Activated T-helper 2 cell treated with anti-CD3 and anti-CD28 coated beads, Interferon-gamma antibody, Interleukin-2, Interleukin-4, amounts not matched to agents 10 μg/mL and 5 μg/mL and 100 μg/mL, durations not matched to agents 14 hours and 24 hours and 36 hours (primary cell): ENCODE data around the gene SHB. TPM values are rescaled to one million over a fixed set of nuclear protein-coding genes. Genes with fewer than 3 reads are reported as not detected.

Experiments used
- DNase-seq: peaks from one replicate; pipeline ENCODE4 v3.0.0; 2021; ENCODE audit warnings: low spot score
- H3K27ac Mint-ChIP-seq: one replicate; pipeline ENCODE4 v1.8.0; 2021; ENCODE audit warnings: mixed read lengths
- H3K27me3 Mint-ChIP-seq: one replicate; pipeline ENCODE4 v1.8.0; 2021; ENCODE audit warnings: low read depth, mixed read lengths
- H3K36me3 Mint-ChIP-seq: one replicate; pipeline ENCODE4 v1.8.0; 2021; ENCODE audit warnings: low read depth, mixed read lengths
- H3K4me1 Mint-ChIP-seq: one replicate; pipeline ENCODE4 v1.8.0; 2021; ENCODE audit warnings: low read depth, mixed read lengths
- H3K4me3 Mint-ChIP-seq: one replicate; pipeline ENCODE4 v1.8.0; 2021; ENCODE audit warnings: low read depth, mild to moderate bottlenecking, moderate library complexity, mixed read lengths
- H3K9me3 Mint-ChIP-seq: one replicate; pipeline ENCODE4 v1.8.0; 2021; ENCODE audit warnings: mixed read lengths
- intact Hi-C: fragments of 100-400 bp; cut with micrococcal nuclease; formaldehyde crosslinking; loops from one replicate; pipeline ENCODE4 v1.15.1; 2023
- total RNA-seq: library from RNA; stranded (reverse); gene quantifications from 2 replicates; pipeline ENCODE4 v1.2.3, GENCODE V29; 2022

SHB gene
- total RNA-seq, 1 donor from 2014 or later = 1.9 TPM

DNA sequence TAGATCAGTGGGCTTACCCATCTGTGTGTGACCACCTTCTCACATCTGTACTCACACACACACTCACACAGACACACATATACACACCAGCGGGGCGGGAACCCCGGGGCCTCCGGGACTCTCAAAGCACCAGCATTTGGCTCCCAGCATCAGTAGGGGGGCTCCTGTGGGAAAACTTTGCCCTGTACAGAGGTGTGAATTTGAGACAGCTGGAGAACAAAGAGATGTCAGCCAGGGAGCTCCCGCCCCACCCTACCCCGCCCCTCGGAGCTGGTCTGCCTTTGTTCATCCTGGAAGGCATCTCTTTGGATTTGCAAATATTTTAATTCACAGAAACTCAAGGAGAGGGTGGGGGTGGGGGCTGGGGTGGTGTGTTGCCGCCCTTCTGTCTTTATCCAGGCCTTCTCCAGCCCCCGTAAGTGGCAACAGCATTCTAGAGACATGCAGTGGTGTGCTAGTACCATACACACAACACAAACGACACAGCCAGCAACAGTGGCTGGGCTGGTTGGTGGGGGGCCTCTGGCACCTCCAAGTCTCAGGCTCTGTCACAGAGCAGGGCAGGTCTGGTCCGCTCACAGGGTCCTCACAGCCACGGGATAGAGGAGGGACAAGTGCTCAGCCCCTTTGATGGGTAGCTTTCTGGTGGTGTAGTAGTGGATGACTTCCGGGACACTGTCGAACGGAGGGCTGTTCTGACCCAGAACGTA, 149.6 kb downstream of the SHB start:
- no peak for DNase-seq
- H3K27ac Mint-ChIP-seq = no peak overlapping the region
- intact Hi-C loops = no loop called here
- H3K4me1 Mint-ChIP-seq = no peaks in the 10 kb centered on the region
- no peaks in the 10 kb centered on the region for H3K9me3 Mint-ChIP-seq
- H3K27me3 Mint-ChIP-seq = no peaks in the 10 kb centered on the region
- H3K36me3 Mint-ChIP-seq = no peaks in the 10 kb centered on the region
- H3K4me3 Mint-ChIP-seq = no peak overlapping the region

DNA sequence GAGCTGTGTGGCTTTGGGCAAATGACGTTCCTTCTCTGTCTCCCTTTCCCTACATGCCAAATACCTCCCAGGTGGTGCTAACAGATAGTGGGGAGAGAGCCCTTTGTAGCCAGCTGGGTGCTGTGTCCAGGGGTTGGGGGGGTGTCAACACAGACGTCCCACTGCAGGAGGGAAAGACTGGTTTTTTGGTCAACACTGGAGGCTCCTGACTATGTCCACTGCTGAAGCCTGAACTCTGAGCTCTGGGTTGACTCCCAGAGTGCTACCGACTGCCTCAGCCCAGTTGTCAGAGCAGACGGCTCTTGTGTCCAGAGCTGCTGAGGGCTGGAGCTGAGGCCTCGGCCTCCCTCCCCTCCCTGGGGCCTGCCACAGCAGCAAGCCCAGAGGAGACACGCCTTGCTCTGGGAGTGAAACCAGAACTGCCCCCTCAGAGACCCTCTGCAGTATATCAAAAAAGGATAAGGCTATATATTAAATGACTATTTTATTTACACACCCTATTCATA, 150.3 kb downstream of the SHB start:
- no peaks in the 10 kb centered on the region for H3K27me3 Mint-ChIP-seq
- H3K27ac Mint-ChIP-seq = no peak overlapping the region
- intact Hi-C loops = no loop called here

DNA sequence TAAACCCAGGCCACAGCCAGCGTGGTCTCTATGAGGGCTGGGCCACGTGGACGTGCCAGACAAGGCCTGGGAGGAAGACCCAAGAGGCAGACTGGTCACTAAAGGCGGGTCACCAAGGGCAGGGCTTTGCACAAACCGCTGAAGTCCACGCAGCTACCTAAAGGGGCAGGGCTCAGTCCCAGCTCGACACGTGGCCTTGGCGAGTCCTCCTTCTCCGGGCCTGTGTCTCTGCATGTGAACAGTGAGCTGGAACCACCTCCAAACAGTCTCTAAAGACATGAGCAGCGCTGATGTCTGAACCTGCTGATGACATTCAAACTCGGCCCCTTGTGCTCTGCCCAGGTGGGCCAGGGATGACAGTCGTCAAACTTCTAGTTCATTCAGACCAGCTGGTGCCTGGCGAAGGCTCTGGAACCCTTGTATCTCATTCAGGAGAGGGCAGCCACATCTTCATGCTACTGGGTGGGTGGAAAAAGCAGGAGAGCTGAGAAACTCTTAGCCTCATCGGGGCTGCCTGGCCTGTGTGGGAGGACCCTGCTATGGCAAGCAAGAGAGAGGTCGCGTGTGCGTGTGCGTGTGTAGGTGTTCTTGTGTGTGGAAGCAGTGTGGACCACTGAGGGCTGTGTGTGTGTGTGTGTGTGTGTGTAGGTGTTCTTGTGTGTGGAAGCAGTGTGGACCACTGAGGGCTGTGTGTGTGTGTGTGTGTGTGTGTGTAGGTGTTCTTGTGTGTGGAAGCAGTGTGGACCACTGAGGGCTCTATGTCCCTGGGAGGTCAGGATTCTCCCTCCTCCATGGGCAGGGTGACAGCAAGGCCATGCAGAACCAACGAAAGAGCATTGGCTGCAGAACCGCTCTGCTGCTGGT, 151.0 kb downstream of the SHB start:
- Mint-ChIP-seq H3K27me3 (no peaks in the 10 kb centered on the region), H3K4me3 (no peak overlapping the region), H3K4me1 (peaks cover 2% of the 10 kb centered on the region), H3K9me3 (no peaks in the 10 kb centered on the region), H3K36me3 (no peaks in the 10 kb centered on the region), H3K27ac (no peak overlapping the region)
- intact Hi-C loops = no loop called here
- DNase-seq = no peak

More for the DNA sequence above, 150.3 kb downstream of the SHB start:
- DNase-seq = no peak
- Mint-ChIP-seq H3K4me3 (no peak overlapping the region), H3K4me1 (no peaks in the 10 kb centered on the region), H3K9me3 (no peaks in the 10 kb centered on the region), H3K36me3 (no peaks in the 10 kb centered on the region)

DNA sequence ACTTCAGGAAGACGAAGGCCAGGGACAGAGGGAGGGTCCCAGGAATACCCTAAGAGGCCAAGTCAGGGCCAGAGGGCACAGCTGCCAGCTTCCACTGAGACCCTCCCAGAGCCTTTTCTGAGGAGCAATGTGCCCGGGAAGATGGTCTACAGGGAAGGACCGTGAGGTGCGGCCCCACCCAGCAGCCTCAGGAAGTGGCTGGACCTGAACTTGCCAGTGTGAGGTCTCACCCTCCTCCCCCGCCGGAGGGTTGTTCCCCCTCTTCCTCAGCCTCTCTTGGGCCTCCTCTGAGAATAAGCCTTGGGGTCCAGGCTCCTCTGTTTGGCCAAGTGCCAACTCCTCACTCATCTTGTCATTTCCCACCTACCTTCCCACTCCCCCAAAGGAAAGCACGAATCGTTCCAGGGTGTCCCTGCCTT, 151.7 kb downstream of the SHB start:
- H3K27me3 Mint-ChIP-seq = no peaks in the 10 kb centered on the region
- no peak overlapping the region for H3K27ac Mint-ChIP-seq
- H3K4me3 Mint-ChIP-seq = no peak overlapping the region
- peaks cover 2% of the 10 kb centered on the region for H3K4me1 Mint-ChIP-seq
- H3K9me3 Mint-ChIP-seq = no peaks in the 10 kb centered on the region
- intact Hi-C loops = no loop called here
- DNase-seq = no peak
- no peaks in the 10 kb centered on the region for H3K36me3 Mint-ChIP-seq

DNA sequence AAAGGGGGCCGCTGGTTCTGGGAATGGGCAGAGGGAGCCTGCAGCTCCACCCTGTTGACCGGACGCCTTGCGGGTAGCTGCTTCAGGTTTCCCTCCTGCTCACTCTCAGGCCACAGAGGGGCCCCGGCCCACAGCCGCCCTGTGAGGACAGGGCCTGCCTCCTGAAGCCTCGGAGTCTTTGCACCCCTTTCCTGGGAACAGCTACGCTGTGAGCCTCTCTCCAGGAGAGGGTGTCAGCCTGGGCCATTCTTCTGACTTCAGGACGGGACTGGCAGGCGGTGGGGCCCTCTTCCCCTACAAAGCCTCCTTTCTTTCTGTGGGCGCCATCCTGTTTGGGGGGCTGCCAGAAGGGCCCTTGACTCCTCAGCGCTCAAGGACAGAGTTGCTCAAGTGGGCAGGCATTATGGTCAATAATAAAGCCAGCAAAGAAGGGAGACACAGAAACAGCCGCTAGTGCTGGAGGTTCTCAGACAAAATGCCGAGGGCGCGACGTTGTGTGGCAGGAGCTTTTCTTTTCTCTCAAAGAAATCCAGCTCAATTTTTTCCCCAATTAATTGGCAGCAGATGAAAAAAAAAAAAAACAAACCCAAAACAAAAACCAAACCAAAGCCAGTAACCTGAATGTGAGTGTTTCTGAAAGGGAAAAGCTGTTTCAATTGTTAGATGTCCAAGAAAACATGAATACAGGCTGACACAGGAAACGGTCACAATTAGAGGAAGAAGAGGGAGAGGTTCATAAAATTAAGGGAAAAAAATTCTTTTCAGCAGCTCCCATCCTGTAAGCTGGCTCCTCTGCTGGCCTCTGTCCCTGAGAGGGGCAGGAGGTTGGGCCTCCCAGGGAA, 152.3 kb downstream of the SHB start:
- Mint-ChIP-seq H3K4me1 (peaks cover 2% of the 10 kb centered on the region), H3K9me3 (no peaks in the 10 kb centered on the region)

DNA sequence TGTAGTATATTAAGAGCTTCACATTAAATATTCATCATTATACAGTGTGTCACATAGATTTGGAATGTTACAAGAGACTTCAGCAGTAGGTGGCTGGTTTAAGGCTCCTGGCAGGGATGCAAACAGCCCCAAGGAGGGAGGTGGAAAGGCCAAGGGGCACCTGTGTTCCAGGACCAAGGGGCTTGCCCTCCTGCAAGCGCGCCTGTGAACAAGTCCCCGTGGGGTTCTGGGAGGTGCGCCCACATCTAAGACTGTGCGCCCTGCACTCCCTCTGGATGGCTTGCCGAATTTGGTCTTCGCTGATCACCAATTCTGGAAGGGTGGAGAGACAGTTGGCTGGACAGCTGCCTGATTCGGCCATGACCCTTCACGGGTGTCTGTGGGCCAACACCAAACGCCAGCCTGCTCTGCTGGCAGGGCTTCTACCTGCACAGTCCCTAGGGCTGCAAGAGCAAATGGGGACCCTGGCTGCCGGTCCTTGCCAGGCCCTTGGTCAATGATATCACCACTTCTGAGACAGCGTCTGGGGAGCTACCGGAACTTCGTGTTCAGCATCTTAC, 153.0 kb downstream of the SHB start:
- H3K4me3 Mint-ChIP-seq = no peak overlapping the region
- intact Hi-C loops = no loop called here
- no peak for DNase-seq
- H3K27ac Mint-ChIP-seq = no peak overlapping the region
- no peaks in the 10 kb centered on the region for H3K27me3 Mint-ChIP-seq
- H3K36me3 Mint-ChIP-seq = no peaks in the 10 kb centered on the region
- H3K4me1 Mint-ChIP-seq = peaks cover 2% of the 10 kb centered on the region
- no peaks in the 10 kb centered on the region for H3K9me3 Mint-ChIP-seq

More for the DNA sequence above, 152.3 kb downstream of the SHB start:
- no peak for DNase-seq
- intact Hi-C loops = no loop called here
- Mint-ChIP-seq H3K27ac (no peak overlapping the region), H3K27me3 (no peaks in the 10 kb centered on the region), H3K36me3 (no peaks in the 10 kb centered on the region), H3K4me3 (no peak overlapping the region)

DNA sequence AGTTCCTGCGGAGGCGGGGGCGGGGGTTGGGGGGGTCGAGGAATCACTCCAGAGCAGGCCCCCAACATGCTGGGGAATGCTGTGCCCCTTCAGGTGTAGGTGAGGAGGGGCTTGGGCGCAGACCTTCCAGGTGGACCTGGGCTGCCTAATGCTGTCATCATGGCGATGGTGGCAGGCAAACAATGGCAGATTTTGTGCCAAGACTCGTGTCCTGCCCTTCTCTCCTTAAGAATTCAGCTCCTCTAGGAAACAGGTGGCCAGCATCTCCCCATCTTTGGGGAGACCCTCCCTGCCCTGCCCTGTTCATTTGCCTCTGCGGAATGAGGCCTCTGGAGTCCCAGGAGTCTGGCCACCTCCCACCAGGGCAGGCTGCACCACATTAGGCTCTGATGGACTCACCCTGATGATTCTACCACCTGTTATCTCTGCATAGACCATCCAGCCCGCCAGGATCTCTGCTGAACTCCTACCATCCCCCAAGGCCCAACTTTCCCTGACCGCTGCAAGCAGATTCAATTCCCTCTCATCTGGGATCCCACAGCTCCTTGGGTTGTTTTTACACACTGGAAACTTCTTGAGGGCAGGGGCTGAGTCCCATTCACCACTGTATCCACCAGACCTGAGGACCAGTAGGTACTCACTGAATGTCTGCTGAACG, 154.2 kb downstream of the SHB start:
- Mint-ChIP-seq H3K27me3 (no peaks in the 10 kb centered on the region), H3K36me3 (no peaks in the 10 kb centered on the region), H3K27ac (no peak overlapping the region), H3K4me1 (peaks cover 2% of the 10 kb centered on the region), H3K4me3 (no peak overlapping the region), H3K9me3 (no peaks in the 10 kb centered on the region)
- intact Hi-C loops = no loop called here
- no peak for DNase-seq

DNA sequence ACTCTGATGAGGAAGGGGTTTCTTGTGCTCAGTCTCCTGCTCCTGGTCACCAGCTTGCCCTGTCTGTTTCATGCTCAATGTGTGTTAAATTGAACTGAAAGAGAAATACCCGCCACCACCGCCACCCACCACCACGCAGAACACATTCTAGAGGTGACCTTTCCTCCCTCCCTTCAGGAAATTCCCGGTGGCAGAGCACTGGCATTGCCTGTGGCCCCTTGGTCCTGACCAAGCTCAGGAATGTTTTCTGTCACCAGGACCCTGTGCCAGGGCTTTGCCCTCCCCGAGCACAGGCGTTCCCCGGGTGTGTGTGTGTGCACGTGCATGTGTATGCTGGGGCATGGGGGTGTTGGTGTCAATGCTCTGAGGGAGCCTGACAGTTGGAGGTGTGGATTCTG, 154.9 kb downstream of the SHB start:
- Mint-ChIP-seq H3K27ac (no peak overlapping the region), H3K27me3 (no peaks in the 10 kb centered on the region), H3K36me3 (no peaks in the 10 kb centered on the region), H3K4me1 (peaks cover 2% of the 10 kb centered on the region), H3K4me3 (no peak overlapping the region), H3K9me3 (no peaks in the 10 kb centered on the region)
- intact Hi-C loops = no loop called here
- DNase-seq = no peak

DNA sequence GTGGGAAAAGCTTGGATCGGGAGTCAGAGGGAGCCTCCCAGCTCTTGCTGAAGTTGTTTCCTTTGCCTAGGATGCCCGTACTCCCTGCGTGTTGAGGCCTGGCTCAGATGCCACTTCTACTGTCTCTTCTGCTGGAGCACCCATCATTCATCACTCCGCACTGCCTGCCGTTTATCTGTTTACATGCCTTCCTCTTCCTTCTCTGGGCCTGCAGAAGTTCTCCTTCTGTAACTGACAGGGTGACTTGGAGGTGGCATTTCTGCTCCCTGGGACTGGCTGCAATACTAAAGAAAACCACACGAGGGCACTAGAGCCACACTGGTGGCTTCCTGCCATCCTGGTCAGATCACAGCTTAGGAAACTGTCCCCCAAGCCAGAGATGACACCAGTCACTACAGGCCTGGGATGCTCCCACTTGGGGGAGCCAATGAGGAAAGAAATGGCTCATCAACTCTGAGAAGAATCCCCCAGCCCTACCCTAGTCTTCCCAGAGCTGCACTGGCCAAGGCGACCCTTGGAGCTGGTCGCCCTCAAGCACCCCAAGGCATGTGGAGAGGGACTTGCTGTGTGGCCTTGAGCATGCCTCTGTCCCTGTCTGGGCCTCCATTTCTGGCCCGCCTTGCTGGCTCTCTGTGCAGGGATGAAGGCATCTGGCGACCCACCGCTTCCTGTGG, 155.4 kb downstream of the SHB start:
- peak; percentile 71 for DNase-seq
- Mint-ChIP-seq H3K36me3 (no peaks in the 10 kb centered on the region), H3K4me1 (peaks cover 2% of the 10 kb centered on the region), H3K27ac (no peak overlapping the region), H3K9me3 (no peaks in the 10 kb centered on the region), H3K27me3 (no peaks in the 10 kb centered on the region), H3K4me3 (no peak overlapping the region)
- intact Hi-C loops = loop anchor here (1.0 to 2.0 kb wide), 3 partner anchors 155 to 247 kb away; no protein-coding TSS in a partner anchor

DNA sequence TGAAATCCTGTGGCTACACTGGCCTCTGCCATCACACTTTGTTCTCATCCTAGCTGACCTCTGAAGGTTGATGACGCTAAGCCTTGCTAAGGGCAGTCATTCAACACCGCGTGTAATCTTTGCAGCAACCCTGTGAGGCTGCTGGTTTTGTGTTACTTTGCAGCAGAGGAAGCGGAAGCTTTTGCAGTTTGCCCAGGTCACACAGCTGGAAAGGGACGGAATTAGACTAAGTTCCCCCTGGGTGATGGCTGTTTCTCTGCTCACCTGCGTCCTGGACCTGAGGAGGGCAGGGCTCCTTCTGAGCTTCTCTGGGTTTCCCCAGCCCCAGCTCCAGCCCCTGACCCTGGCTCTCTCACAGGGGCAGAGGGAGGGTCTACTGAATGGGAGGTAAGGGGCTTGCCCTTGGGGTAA, 157.8 kb downstream of the SHB start:
- intact Hi-C loops = no loop called here
- Mint-ChIP-seq H3K27ac (no peak overlapping the region), H3K36me3 (no peaks in the 10 kb centered on the region), H3K27me3 (peaks cover under 1% of the 10 kb centered on the region), H3K4me1 (peaks cover 4% of the 10 kb centered on the region), H3K4me3 (no peak overlapping the region), H3K9me3 (no peaks in the 10 kb centered on the region)
- DNase-seq = no peak

DNA sequence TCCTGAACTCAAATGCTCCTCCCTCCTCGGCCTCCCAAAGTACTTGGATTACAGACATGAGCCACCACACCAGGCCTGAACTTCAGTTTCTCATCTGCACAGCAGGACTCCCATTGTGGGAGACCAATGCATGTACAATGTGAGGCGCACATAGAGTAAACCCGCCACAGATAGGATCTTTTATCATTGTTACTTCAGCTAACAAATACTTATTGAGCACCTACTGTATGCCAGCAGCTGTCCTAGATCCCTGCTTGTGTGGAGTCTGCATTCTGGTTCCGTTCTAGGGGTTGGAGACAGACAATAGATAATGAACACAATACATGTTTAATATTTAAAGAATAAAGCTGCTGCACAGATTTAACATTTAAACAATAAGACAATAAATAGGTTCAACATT, 158.8 kb downstream of the SHB start:
- H3K27me3 Mint-ChIP-seq = peaks cover 2% of the 10 kb centered on the region
- no peak for DNase-seq
- intact Hi-C loops = no loop called here
- H3K27ac Mint-ChIP-seq = no peak overlapping the region
- H3K4me1 Mint-ChIP-seq = peaks cover 4% of the 10 kb centered on the region
- no peaks in the 10 kb centered on the region for H3K36me3 Mint-ChIP-seq
- no peaks in the 10 kb centered on the region for H3K9me3 Mint-ChIP-seq
- no peak overlapping the region for H3K4me3 Mint-ChIP-seq
